HG03175 (cell line): ENCODE results near the gene KDM5B.
"Not testable (repeated sequence)": the region's sequence is repeated elsewhere in the genome, so short reads cannot be mapped to it uniquely, and the experiment has no call there.

Experiments used
- ATAC-seq: cut with Tn5 transposase; IDR thresholded peaks from one replicate; pipeline ENCODE4 v1.9.1; 2021; ENCODE audit warnings: mild to moderate bottlenecking, moderate library complexity; ENCODE audit not compliant: unreplicated experiment

KDM5B gene

GRCh38 chr1:202807926-202808757, at the start of gene KDM5B:
Gene KDM5B (minus strand): TSS chr1:202808421. CDS start chr1:202808305, 116 bp downstream.
- no peak for ATAC-seq

GRCh38 chr1:202857136-202857610, 49.0 kb upstream of the KDM5B start:
- no peak for ATAC-seq

GRCh38 chr1:202856014-202856413, 47.8 kb upstream of the KDM5B start:
- no peak for ATAC-seq

- ATAC-seq: no peak
Measured at GRCh38 chr1:202854787-202855186, 46.6 kb upstream of the KDM5B start.

GRCh38 chr1:202852163-202852904, 44.1 kb upstream of the KDM5B start:
- ATAC-seq: no peak

- ATAC-seq: no peak
Measured at GRCh38 chr1:202850593-202851362, 42.6 kb upstream of the KDM5B start.

- ATAC-seq: no peak
Measured at GRCh38 chr1:202848191-202848542, 39.9 kb upstream of the KDM5B start.

GRCh38 chr1:202844935-202845334, 36.7 kb upstream of the KDM5B start:
- no peak for ATAC-seq

GRCh38 chr1:202844259-202844658, 36.0 kb upstream of the KDM5B start:
- ATAC-seq: no peak

- ATAC-seq: no peak
Measured at GRCh38 chr1:202843081-202843480, 34.9 kb upstream of the KDM5B start.

- ATAC-seq: no peak
Measured at GRCh38 chr1:202837746-202838262, 29.6 kb upstream of the KDM5B start.

- ATAC-seq: no peak
Measured at GRCh38 chr1:202836623-202837403, 28.6 kb upstream of the KDM5B start.

GRCh38 chr1:202835548-202836072, 27.4 kb upstream of the KDM5B start:
- ATAC-seq: no peak

GRCh38 chr1:202834771-202835547, 26.7 kb upstream of the KDM5B start:
- ATAC-seq: no peak

- no peak for ATAC-seq
Measured at GRCh38 chr1:202831906-202832305, 23.7 kb upstream of the KDM5B start.

GRCh38 chr1:202829223-202829622, 21.0 kb upstream of the KDM5B start:
- ATAC-seq: not testable (repeated sequence)

- ATAC-seq: no peak
Measured at GRCh38 chr1:202825748-202826147, 17.5 kb upstream of the KDM5B start.

GRCh38 chr1:202821467-202821866, 13.2 kb upstream of the KDM5B start:
- no peak for ATAC-seq

- no peak for ATAC-seq
Measured at GRCh38 chr1:202818819-202819218, 10.6 kb upstream of the KDM5B start.
